Measurements from ENCODE around the gene SMIM8.

GRCh38 chr6:87287251-87287650 is 35.1 kb upstream of the SMIM8 start:
- TF ChIP-seq POLR2A (IDR thresholded peaks at IDR 0.05; ENCODE audit: low read depth, low read length) (no peak), CEBPB (IDR thresholded peaks at IDR 0.05; ENCODE audit: low read depth, low read length) (no peak), CTCF (conservative IDR thresholded peaks at IDR 0.05; ENCODE audit: low read depth, low read length) (no peak)

Data from IMR-90 (cell line).